Transverse colon (tissue), 3 donors: Measurements from ENCODE around the gene ZNF106.

ENCODE experiments used
- EP300 ChIP-seq: sonication (generic); formaldehyde crosslinking; IDR thresholded peaks from one replicate; pipeline ENCODE4 v1.6.1; 2017; ENCODE audit warnings: antibody characterized with exemption, low read depth
- TF ChIP-seq, protein P1 (sequence below), 5 experiments: fragments of 200-600 bp in 3 of 5; fragments of 450-650 bp in 2 of 5; sonication (generic) in 3 of 5; IDR thresholded peaks; 1 replicate in 2 of 5; 2 replicates in 3 of 5; pipeline ENCODE4 v1.5.1; 2016 to 2017; ENCODE audit warnings: antibody characterized with exemption in 5 of 5, inconsistent platforms in 3 of 5, mild to moderate bottlenecking in 2 of 5, moderate library complexity in 1 of 5

DNA sequence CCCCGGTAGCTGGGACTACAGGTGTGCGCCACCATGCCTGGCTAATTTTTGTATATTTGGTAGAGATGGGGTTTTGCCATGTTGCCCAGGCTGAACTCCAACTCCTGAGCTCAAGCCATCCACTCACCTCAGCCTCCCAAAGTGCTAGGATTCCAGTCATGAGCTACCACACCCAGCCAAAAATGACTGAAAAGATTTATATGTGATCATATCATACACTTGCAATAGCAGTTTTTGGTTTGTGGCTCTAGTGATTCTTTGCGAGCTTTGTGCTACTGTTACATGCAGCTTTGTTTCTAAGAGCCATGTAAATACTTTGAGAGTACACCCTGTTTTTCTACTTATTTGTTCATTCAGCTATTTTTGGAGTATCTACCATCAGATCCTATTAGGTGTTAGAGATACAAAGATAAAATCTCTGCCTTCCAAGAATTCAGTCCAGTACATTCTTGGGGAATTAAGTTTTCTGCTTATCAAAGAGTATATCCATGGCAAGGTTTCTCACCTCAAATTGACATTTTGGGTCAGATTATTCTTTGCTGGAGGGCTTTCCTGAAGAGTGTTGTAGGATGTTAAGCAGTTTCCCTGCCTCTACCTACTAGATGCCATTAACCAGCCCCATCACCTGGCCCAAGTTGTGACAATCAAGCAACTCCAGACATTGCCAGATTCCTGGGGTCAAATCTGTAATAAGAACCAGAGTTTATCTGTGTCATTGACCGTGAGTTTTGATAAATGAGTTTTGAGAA is 19.5 kb upstream of the ZNF106 start:
- TF ChIP-seq, protein P1, sequence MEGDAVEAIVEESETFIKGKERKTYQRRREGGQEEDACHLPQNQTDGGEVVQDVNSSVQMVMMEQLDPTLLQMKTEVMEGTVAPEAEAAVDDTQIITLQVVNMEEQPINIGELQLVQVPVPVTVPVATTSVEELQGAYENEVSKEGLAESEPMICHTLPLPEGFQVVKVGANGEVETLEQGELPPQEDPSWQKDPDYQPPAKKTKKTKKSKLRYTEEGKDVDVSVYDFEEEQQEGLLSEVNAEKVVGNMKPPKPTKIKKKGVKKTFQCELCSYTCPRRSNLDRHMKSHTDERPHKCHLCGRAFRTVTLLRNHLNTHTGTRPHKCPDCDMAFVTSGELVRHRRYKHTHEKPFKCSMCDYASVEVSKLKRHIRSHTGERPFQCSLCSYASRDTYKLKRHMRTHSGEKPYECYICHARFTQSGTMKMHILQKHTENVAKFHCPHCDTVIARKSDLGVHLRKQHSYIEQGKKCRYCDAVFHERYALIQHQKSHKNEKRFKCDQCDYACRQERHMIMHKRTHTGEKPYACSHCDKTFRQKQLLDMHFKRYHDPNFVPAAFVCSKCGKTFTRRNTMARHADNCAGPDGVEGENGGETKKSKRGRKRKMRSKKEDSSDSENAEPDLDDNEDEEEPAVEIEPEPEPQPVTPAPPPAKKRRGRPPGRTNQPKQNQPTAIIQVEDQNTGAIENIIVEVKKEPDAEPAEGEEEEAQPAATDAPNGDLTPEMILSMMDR (IDR thresholded peaks at IDR 0.05) = no peak
- no peak for TF ChIP-seq EP300
